Measurements from ENCODE around the gene MRPL36.
"Not testable (repeated sequence)": the region's sequence is repeated elsewhere in the genome, so short reads cannot be mapped to it uniquely, and the experiment has no call there.

Gene MRPL36

DNA sequence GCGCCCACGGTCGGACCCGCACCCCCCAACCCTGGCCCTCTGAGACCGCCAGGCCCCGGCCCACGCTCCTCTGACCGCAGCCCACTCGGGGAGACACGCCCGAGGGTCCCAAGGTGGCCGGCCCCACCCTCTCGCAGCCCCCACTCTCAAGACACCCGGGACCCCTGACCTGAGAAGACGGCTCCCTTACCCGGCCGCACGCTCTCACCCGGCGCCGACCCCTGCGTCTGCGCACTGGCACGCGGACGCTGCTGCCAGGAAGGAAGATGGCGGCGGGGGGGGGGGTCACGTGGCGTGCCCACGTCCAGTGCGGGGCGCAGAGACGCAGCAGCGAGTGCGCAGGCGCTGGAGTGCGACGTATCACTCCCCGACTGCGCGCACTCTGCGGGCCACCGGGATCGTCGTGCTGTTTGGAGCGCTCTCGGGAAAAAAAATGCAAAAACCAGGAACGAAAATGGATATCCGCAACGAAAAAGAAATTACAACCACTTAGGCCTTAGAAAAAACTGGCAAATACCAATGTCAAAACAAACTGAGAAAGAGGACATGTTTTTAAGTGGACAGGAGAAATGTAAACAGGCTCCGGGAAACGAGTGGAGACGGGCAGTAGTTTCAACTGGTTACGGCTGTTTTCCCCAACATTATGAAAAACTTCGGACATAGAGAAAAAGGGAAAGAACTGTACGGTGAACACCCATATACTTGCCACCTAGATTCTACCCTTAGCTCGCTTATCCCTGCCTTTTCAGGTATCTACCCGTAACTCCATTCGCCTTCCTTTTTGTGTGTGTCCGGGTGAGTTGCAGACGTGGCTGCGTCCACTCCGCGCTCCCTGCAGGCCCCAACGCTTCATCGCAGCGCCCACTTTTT lies at the start of gene MRPL36:
MRPL36 (minus strand) TSS at position 236 of the 870 bp plus-strand sequence. CDS start 902 bp downstream, outside the sequence.
- Histone ChIP-seq H3K27ac (peak within 1 kb of the TSS; percentile 61 to 96 (median 92); a peak in 21 of 22 replicates), H3K9ac (peak within 1 kb of the TSS; percentile 89 to 97 (median 94)), H3K4me1 (peaks cover 37 to 65% (median 62%) of the 10 kb centered on the region in 10 experiments), H4K20me1 (peaks cover 28 to 58% (median 51%) of the 10 kb centered on the region in 11 experiments), H3K27me3 (peaks cover 0 to 18% (median 0%) of the 10 kb centered on the region in 11 experiments; a peak in 3 of 22 replicates), H3K4me3 (peak within 1 kb of the TSS; percentile 70 to 99 (median 94)), H3K36me3 (peaks cover 43 to 59% (median 52%) of the 10 kb centered on the region in 11 experiments), H3K4me2 (peak within 1 kb of the TSS; percentile 92 to 100 (median 97)), H3K9me3 (replicated peaks in 1 of 11) (no peaks in the 10 kb centered on the region)
- TF ChIP-seq Cebpa-rat (IDR thresholded peaks at IDR 0.05): no peak

DNA sequence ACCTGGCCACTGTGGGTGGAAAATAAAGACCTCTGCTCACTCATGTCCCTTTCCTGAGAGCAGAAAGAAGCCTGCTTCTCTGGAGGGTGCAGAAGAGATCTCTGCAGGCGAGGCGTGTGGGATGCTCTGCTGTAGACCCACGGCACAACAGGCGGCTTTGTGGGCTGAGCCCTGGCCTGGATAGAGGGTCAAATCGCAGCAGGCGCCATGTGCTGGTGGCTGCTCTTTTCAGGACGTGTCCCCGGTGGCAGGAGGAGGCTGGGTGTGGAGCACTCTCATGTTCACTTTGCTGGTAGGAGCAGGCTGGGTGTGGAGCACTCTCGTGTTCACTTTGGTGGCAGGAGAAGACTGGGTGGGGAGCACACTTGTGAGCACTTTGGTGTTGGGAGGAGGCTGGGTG lies 48.0 kb upstream of the MRPL36 start:
- no peaks in the 10 kb centered on the region for H3K36me3 ChIP-seq
- H3K27ac ChIP-seq: no peak overlapping the region
- H3K27me3 ChIP-seq: peaks cover 26 to 41% (median 37%) of the 10 kb centered on the region in 11 experiments
- H3K4me3 ChIP-seq: no peak overlapping the region
- H3K4me1 ChIP-seq: peaks cover 0 to 10% (median 3%) of the 10 kb centered on the region in 10 experiments; a peak in 6 of 20 replicates
- no peak overlapping the region for H3K4me2 ChIP-seq
- H3K9ac ChIP-seq: no peak overlapping the region
- TF ChIP-seq Cebpa-rat (IDR thresholded peaks at IDR 0.05): no peak
- peaks cover 0 to 16% (median 0%) of the 10 kb centered on the region in 11 experiments; a peak in 5 of 22 replicates for H4K20me1 ChIP-seq
- no peaks in the 10 kb centered on the region for H3K9me3 ChIP-seq (replicated peaks in 1 of 11)

- H3K9ac ChIP-seq: no peak overlapping the region
- H3K36me3 ChIP-seq: no peaks in the 10 kb centered on the region
- no peaks in the 10 kb centered on the region for H3K9me3 ChIP-seq (replicated peaks in 1 of 11)
- no peak for TF ChIP-seq Cebpa-rat (IDR thresholded peaks at IDR 0.05)
- no peak overlapping the region for H3K27ac ChIP-seq
- H3K4me1 ChIP-seq: peaks cover 0 to 10% (median 3%) of the 10 kb centered on the region in 10 experiments; a peak in 6 of 20 replicates
- no peak overlapping the region for H3K4me3 ChIP-seq
- peaks cover 26 to 36% (median 33%) of the 10 kb centered on the region in 11 experiments for H3K27me3 ChIP-seq
- H3K4me2 ChIP-seq: no peak overlapping the region
- H4K20me1 ChIP-seq: peaks cover 0 to 16% (median 0%) of the 10 kb centered on the region in 11 experiments; a peak in 4 of 22 replicates
Observed at GRCh38 chr5:1847056-1847455, 47.4 kb upstream of the MRPL36 start.

GRCh38 chr5:1846583-1846982 lies 46.9 kb upstream of the MRPL36 start:
- no peak overlapping the region for H3K4me2 ChIP-seq
- no peak overlapping the region for H3K27ac ChIP-seq
- H3K27me3 ChIP-seq: peaks cover 21 to 31% (median 28%) of the 10 kb centered on the region in 11 experiments
- H3K36me3 ChIP-seq: no peaks in the 10 kb centered on the region
- peaks cover 0 to 16% (median 0%) of the 10 kb centered on the region in 11 experiments; a peak in 4 of 22 replicates for H4K20me1 ChIP-seq
- no peaks in the 10 kb centered on the region for H3K9me3 ChIP-seq (replicated peaks in 1 of 11)
- no peak for TF ChIP-seq Cebpa-rat (IDR thresholded peaks at IDR 0.05)
- no peak overlapping the region for H3K4me3 ChIP-seq
- H3K4me1 ChIP-seq: peaks cover 0 to 11% (median 3%) of the 10 kb centered on the region in 10 experiments; a peak in 6 of 20 replicates
- no peak overlapping the region for H3K9ac ChIP-seq

- Histone ChIP-seq H3K4me1 (peaks cover 0 to 19% (median 10%) of the 10 kb centered on the region in 10 experiments; a peak in 12 of 20 replicates), H3K27ac (no peak overlapping the region), H3K9ac (no peak overlapping the region), H4K20me1 (peaks cover 0 to 23% (median 0%) of the 10 kb centered on the region in 11 experiments; a peak in 3 of 22 replicates), H3K36me3 (no peaks in the 10 kb centered on the region), H3K4me2 (no peak overlapping the region), H3K27me3 (peaks cover 12 to 27% (median 22%) of the 10 kb centered on the region in 11 experiments), H3K4me3 (no peak overlapping the region), H3K9me3 (replicated peaks in 1 of 11) (no peaks in the 10 kb centered on the region)
- TF ChIP-seq Cebpa-rat (IDR thresholded peaks at IDR 0.05): no peak
Observed at GRCh38 chr5:1845696-1846095, 46.1 kb upstream of the MRPL36 start.

- no peaks in the 10 kb centered on the region for H3K9me3 ChIP-seq (replicated peaks in 1 of 11)
- no peak for TF ChIP-seq Cebpa-rat (IDR thresholded peaks at IDR 0.05)
- H3K27me3 ChIP-seq: peaks cover 4 to 19% (median 13%) of the 10 kb centered on the region in 11 experiments; a peak in 20 of 22 replicates
- no peak overlapping the region for H3K9ac ChIP-seq
- H4K20me1 ChIP-seq: peaks cover 0 to 19% (median 0%) of the 10 kb centered on the region in 11 experiments; a peak in 3 of 22 replicates
- H3K4me2 ChIP-seq: no peak overlapping the region
- no peaks in the 10 kb centered on the region for H3K36me3 ChIP-seq
- H3K27ac ChIP-seq: no peak overlapping the region
- H3K4me3 ChIP-seq: no peak overlapping the region
- peaks cover 0 to 21% (median 14%) of the 10 kb centered on the region in 10 experiments; a peak in 12 of 20 replicates for H3K4me1 ChIP-seq
Observed at GRCh38 chr5:1844708-1845436, 45.2 kb upstream of the MRPL36 start.

GRCh38 chr5:1843761-1844160 lies 44.1 kb upstream of the MRPL36 start:
- H3K36me3 ChIP-seq; H3K4me3 ChIP-seq; H3K9ac ChIP-seq; H3K27ac ChIP-seq; H3K27me3 ChIP-seq; H3K9me3 ChIP-seq (replicated peaks in 1 of 11): not testable (repeated sequence)
- H3K4me2 ChIP-seq: peak overlapping the region in 5 of 11 experiments; percentile 12 to 48 (median 43); a peak in 5 of 22 replicates
- H4K20me1 ChIP-seq: peaks cover 0 to 14% (median 0%) of the 10 kb centered on the region in 11 experiments; a peak in 2 of 22 replicates
- peaks cover 0 to 21% (median 14%) of the 10 kb centered on the region in 10 experiments; a peak in 12 of 20 replicates for H3K4me1 ChIP-seq

DNA sequence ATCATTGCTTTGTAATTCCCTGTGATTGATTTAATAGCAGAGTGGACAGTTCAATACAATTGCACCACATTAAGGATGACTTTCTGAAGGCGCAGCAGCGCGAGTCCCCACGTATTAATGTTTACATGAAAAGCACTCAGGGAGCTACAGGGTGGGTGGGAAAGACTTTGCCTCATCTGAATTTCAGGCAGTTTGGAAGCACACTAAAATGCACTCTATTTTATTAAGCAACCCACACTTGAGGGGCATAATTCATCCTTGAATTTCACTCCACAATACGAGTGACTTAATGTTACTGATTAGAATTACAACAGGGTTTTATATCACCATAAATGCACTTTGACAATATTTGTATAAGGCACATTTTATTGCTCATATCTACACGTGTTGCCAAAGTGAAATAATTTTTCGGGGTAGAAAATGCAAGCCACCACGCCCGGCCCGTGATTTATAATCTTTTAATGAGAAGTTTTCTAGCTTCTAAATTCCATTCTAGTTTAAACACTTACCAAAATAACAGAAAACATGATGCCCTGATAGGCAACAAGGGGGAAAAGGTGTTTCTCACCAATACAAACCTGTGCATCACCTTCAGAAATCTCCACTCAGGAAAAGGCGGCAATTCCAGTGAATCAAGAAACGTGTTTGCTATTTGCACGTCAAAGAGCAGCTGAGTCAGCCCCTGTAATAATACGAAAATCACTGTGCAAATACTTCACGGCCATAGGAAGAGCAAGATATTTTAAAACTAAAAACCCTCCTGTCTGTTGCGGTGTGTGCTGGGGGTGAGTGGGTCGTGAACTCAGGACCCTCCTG lies 42.6 kb upstream of the MRPL36 start:
- Histone ChIP-seq H3K27ac (no peak overlapping the region), H4K20me1 (peaks cover 0 to 10% (median 0%) of the 10 kb centered on the region in 11 experiments; a peak in 1 of 22 replicates), H3K9me3 (replicated peaks in 1 of 11) (no peaks in the 10 kb centered on the region), H3K4me1 (peaks cover 0 to 27% (median 18%) of the 10 kb centered on the region in 10 experiments; a peak in 12 of 20 replicates), H3K4me2 (no peak overlapping the region), H3K27me3 (peaks cover 0 to 18% (median 5%) of the 10 kb centered on the region in 11 experiments; a peak in 11 of 22 replicates), H3K36me3 (no peaks in the 10 kb centered on the region), H3K4me3 (no peak overlapping the region), H3K9ac (no peak overlapping the region)
- TF ChIP-seq Cebpa-rat (IDR thresholded peaks at IDR 0.05): no peak

All from BLaER1 treated with 17β-estradiol and CSF1 and Interleukin-3, amounts not matched to agents 10 nM and 100 nM (cell line).